Adrenal gland (tissue), 12 donors: Measurements from ENCODE around the gene NARF. TPM values are rescaled to one million over a fixed set of nuclear protein-coding genes. Genes with fewer than 3 reads are reported as not detected.

Experiments used
- DNase-seq, 7 donors: peaks; one replicate each; pipeline ENCODE4 v3.0.0-alpha.2; 2019 to 2020
- H3K27ac ChIP-seq, 5 donors: fragments of 200-600 bp; sonication (generic) in 4 of 5; 1 replicate in 3 of 5; 2 replicates in 2 of 5; pipeline versions ENCODE4 v1.5.1 to v1.8.0; 2016 to 2020; ENCODE audit warnings: mild to moderate bottlenecking in 1 of 5
- H3K27me3 ChIP-seq: fragments of 200-600 bp; 2 replicates; pipeline ENCODE4 v1.8.0; 2021
- H3K36me3 ChIP-seq, 2 donors: fragments of 200-600 bp; replicated peaks in 1 of 2; 1 replicate in 1 of 2; 2 replicates in 1 of 2; pipeline versions ENCODE4 v1.5.1 to v1.8.0; 2018 to 2022
- H3K4me1 ChIP-seq, 2 donors: fragments of 200-600 bp; replicated peaks in 1 of 2; 1 replicate in 1 of 2; 2 replicates in 1 of 2; pipeline versions ENCODE4 v1.5.1 to v1.8.0; 2018 to 2021
- H3K4me3 ChIP-seq, 4 donors: fragments of 200-600 bp; sonication (generic) in 3 of 4; one replicate each; pipeline ENCODE4 v1.5.1; 2016 to 2018
- H3K9me3 ChIP-seq, 3 donors: fragments of 200-600 bp; sonication (generic) in 1 of 3; replicated peaks in 1 of 3; 1 replicate in 2 of 3; 2 replicates in 1 of 3; pipeline versions ENCODE4 v1.5.1 to v1.8.0; 2016 to 2021
- POLR2A ChIP-seq, 2 donors: fragments of 450-650 bp; IDR thresholded peaks; one replicate each; pipeline ENCODE4 v1.6.1; 2017; ENCODE audit warnings: antibody characterized with exemption in 2 of 2, mild to moderate bottlenecking in 2 of 2, moderate library complexity in 1 of 2
- WGBS, 4 donors: extraction: QIAGEN DNeasy Blood & Tissue Kit in 2 of 4; methylation state at CpG; one replicate each; pipeline versions ENCODE4 v1.1.5 to v1.1.7; 2013 to 2017; 5-methylcytosine and 5-hydroxymethylcytosine counted together
- intact Hi-C, 2 donors: fragments of 100-400 bp; cut with DNase I; formaldehyde crosslinking; loops; one replicate each; pipeline versions ENCODE4 v1.14.1 to v1.15.0; 2022 to 2023
- polyA plus RNA-seq, 3 donors: library from polyadenylated mRNA; stranded (reverse); fragments of 200-250 nt in 2 of 3; fragments of 350-450 nt in 1 of 3; fragmentation: Illumina TruSeq in 1 of 3; extraction: RNeasy Lipid Tissue Mini Kit (QIAGEN cat#74804) in 1 of 3; gene quantifications; one replicate each; pipeline ENCODE4 v1.2.3, GENCODE V29; 2013 to 2014
- total RNA-seq, 9 donors: library from RNA; depleted of rRNA in 4 of 9; stranded (reverse); fragments of >200 nt in 4 of 9; fragments of 120-200 nt in 1 of 9; fragmentation: NEBNext Ultra II Directional in 1 of 9; extraction: Animal tissue kit (Norgen Biotek cat#: 25700) in 1 of 9; gene quantifications; one replicate each; pipeline versions ENCODE4 v1.1.0 to v1.2.4, GENCODE V29; 2013 to 2023
- TF ChIP-seq, protein P1 (sequence below), 6 experiments: fragments of 450-650 bp in 4 of 6; fragments of 200-600 bp in 2 of 6; sonication (generic) in 1 of 6; IDR thresholded peaks; 1 replicate in 5 of 6; 2 replicates in 1 of 6; pipeline versions ENCODE4 v1.5.1 to v1.8.0; 2016 to 2021; ENCODE audit warnings: antibody characterized with exemption in 6 of 6, mild to moderate bottlenecking in 2 of 6, moderate library complexity in 1 of 6
- donor health status: healthy with polysubstance abuse.
- donor health status: Bipolar disorder and iron deficiency.
- donor health status: DM: yes; HTN: yes; CAD: no.
- donor health status: DM: no; HTN: no; CAD: no.
- donor health status: DM: no; HTN: no; CAD: no.
- donor health status: DM: yes; HTN: yes; CAD: no.

NARF gene
- total and polyA plus RNA-seq, 12 donors, result 21.8 to 198 (median 55.1) TPM

DNA sequence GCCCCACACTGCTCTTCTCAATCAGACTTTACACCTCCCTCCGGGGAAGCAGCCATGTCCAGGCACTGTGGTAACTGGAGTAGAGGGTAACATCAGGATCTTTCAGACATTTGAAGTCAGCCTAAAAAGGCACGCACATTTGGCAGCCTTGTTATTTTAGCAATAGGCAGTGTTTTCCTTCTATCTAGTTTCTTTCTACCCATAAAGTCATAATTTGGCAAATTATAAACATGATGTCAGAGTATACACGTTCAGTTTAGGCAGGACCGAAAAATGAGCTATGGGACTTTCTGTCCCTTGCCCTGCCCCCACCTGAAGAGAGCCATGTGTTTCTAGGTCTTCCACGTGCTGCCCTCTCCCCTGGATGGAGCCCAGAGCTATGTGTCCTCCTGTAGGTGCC lies 21.1 kb downstream of the NARF start:
- WGBS, 4 donors, result 79 to 95% (median 91%) methylated on average over 5 of the region's 5 CpGs

DNA sequence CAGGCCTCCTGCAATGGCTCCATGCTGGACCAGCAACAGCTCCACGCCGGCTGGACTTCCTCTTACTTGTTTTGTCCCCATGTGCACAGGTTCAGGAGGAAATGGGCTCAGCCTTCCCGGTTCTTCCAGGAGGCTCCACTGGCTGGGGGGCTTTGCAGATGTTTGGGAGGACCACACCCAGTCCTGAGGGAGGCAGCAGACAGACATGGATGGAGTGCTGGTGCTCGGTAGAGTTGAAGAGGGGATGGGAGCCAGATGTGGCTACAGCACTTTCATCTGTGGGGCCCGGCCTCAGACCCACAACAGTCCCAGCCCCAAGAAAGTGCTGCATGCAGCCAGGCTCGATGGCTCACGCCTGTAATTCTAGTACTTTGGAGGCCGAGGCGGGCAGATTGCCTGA lies 21.8 kb downstream of the NARF start:
- H3K4me3 ChIP-seq, result no peak overlapping the region
- H3K27ac ChIP-seq, result no peak overlapping the region
- no peaks in the 10 kb centered on the region for H3K27me3 ChIP-seq
- H3K9me3 ChIP-seq, result no peaks in the 10 kb centered on the region
- H3K36me3 ChIP-seq, result peaks cover 0 to 84% of the 10 kb centered on the region in 2 donors
- no peaks in the 10 kb centered on the region for H3K4me1 ChIP-seq
- WGBS, 4 donors, result 89 to 95% (median 93%) methylated on average over 7 to 9 of the region's 9 CpGs
- TF ChIP-seq, protein P1, sequence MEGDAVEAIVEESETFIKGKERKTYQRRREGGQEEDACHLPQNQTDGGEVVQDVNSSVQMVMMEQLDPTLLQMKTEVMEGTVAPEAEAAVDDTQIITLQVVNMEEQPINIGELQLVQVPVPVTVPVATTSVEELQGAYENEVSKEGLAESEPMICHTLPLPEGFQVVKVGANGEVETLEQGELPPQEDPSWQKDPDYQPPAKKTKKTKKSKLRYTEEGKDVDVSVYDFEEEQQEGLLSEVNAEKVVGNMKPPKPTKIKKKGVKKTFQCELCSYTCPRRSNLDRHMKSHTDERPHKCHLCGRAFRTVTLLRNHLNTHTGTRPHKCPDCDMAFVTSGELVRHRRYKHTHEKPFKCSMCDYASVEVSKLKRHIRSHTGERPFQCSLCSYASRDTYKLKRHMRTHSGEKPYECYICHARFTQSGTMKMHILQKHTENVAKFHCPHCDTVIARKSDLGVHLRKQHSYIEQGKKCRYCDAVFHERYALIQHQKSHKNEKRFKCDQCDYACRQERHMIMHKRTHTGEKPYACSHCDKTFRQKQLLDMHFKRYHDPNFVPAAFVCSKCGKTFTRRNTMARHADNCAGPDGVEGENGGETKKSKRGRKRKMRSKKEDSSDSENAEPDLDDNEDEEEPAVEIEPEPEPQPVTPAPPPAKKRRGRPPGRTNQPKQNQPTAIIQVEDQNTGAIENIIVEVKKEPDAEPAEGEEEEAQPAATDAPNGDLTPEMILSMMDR (IDR thresholded peaks at IDR 0.05), result no peak
- TF ChIP-seq POLR2A (IDR thresholded peaks at IDR 0.05), result no peak
- no peak for DNase-seq
- intact Hi-C loops, result no loop called here

More for the DNA sequence above, 21.1 kb downstream of the NARF start:
- Histone ChIP-seq H3K36me3 (peaks cover 0 to 83% of the 10 kb centered on the region in 2 donors), H3K27ac (no peak overlapping the region), H3K9me3 (no peaks in the 10 kb centered on the region), H3K4me1 (no peaks in the 10 kb centered on the region), H3K27me3 (no peaks in the 10 kb centered on the region), H3K4me3 (no peak overlapping the region)
- intact Hi-C loops, result no loop called here
- DNase-seq, result no peak
- TF ChIP-seq, protein P1 (IDR thresholded peaks at IDR 0.05), result no peak
- TF ChIP-seq POLR2A (IDR thresholded peaks at IDR 0.05), result no peak

GRCh38 chr17:82483204-82483660 lies 24.7 kb downstream of the NARF start:
- Histone ChIP-seq H3K27me3 (no peaks in the 10 kb centered on the region), H3K27ac (no peak overlapping the region), H3K9me3 (no peaks in the 10 kb centered on the region), H3K36me3 (peaks cover 0 to 97% of the 10 kb centered on the region in 2 donors), H3K4me3 (no peak overlapping the region), H3K4me1 (no peaks in the 10 kb centered on the region)
- no peak for DNase-seq
- no peak for TF ChIP-seq POLR2A (IDR thresholded peaks at IDR 0.05)
- TF ChIP-seq, protein P1 (IDR thresholded peaks at IDR 0.05), result no peak
- WGBS, 4 donors, result 87 to 94% (median 93%) methylated on average over 6 of the region's 6 CpGs
- intact Hi-C loops, result no loop called here

DNA sequence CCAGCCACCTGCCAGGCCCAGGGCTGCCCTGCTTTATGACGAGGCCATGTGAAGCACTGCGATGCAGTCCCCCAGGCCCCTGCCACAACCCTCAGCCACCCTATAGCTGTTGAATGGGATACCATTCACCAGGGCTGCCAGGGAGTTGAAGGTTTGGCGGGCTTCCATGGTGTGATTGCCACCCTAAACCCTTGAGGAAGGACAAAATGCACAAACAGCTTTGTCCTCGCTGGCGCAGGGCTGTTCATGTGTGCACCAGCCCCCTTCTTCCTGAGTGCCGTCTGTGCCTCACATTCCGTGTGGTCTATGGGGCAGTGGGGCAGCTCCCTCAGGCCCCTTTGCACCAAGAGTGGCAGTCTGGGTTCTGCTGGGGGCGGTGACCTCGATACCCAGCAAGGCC lies 25.3 kb downstream of the NARF start:
- Histone ChIP-seq H3K27me3 (no peaks in the 10 kb centered on the region), H3K9me3 (no peaks in the 10 kb centered on the region), H3K4me3 (no peak overlapping the region), H3K4me1 (no peaks in the 10 kb centered on the region), H3K36me3 (peaks cover 0 to 97% of the 10 kb centered on the region in 2 donors), H3K27ac (no peak overlapping the region)
- WGBS, 4 donors, result 84 to 98% (median 92%) methylated on average over 2 to 9 of the region's 9 CpGs
- DNase-seq, result no peak
- intact Hi-C loops, result no loop called here
- TF ChIP-seq POLR2A (IDR thresholded peaks at IDR 0.05), result no peak
- TF ChIP-seq, protein P1 (IDR thresholded peaks at IDR 0.05), result no peak
